ENCODE results near the gene OR2AG1. TPM values are rescaled to one million over a fixed set of nuclear protein-coding genes. Genes with fewer than 3 reads are reported as not detected.

The OR2AG1 gene
- total and polyA plus RNA-seq, 2 of the 4 experiments (the other 2 are of a cell fraction): not detected

GRCh38 chr11:6828103-6828502 lies 45.3 kb downstream of the OR2AG1 start:
- H4K91ac ChIP-seq (ENCODE audit: insufficient read depth, low read depth, low read length): no peak overlapping the region
- no peak overlapping the region for H3K56ac ChIP-seq (ENCODE audit: extremely low read depth, insufficient read depth, low read length)
- no peak overlapping the region for H2AK9ac ChIP-seq (replicated peaks; ENCODE audit: low read depth, low read length, poor library complexity)
- no CpG with 5 or more reads among the region's 1 CpG for WGBS, 2 experiments (ENCODE audit: extremely low coverage in 2 of 2, insufficient read length in 1 of 2)
- no peak overlapping the region for H3K14ac ChIP-seq (replicated peaks; ENCODE audit: low read depth, low read length)
- no peak for ATAC-seq (ENCODE audit: low read depth)
- H3K79me1 ChIP-seq (ENCODE audit: low read depth in 1 of 2, low read length in 2 of 2): no peaks in the 10 kb centered on the region
- no peak overlapping the region for H2BK20ac ChIP-seq (ENCODE audit: low read depth, low read length)
- H2AK5ac ChIP-seq (ENCODE audit: low read depth, low read length): no peak overlapping the region
- no TSS peak for BruUV-seq (replicated peaks)
- CTCF ChIA-PET: no interaction called here
- H3K23ac ChIP-seq (ENCODE audit: low read depth, low read length): no peak overlapping the region
- H3K36me3 ChIP-seq (ENCODE audit: control insufficient read depth, insufficient read depth, low read length): no peaks in the 10 kb centered on the region
- H3K9ac ChIP-seq (ENCODE audit: low read depth, low read length): no peak overlapping the region
- no peaks in the 10 kb centered on the region for H3K9me3 ChIP-seq (ENCODE audit: control insufficient read depth, insufficient read depth, low read length)
- intact Hi-C loops (cut with micrococcal nuclease) (no loop called here), in situ Hi-C loops (cut with MboI; ENCODE audit: low sequenced_read_pairs) (no loop called here), dilution Hi-C loops (cut with HindIII; ENCODE audit: low sequenced_read_pairs, unreplicated experiment) (no loop called here)
- H3K4me1 ChIP-seq (ENCODE audit: control insufficient read depth, insufficient read depth, low read length): no peaks in the 10 kb centered on the region
- no peak for DNase-seq
- no peak for TF ChIP-seq RAD21 (IDR thresholded peaks at IDR 0.05; ENCODE audit: low read length)
- no peak for TF ChIP-seq ELK1 (IDR thresholded peaks at IDR 0.05; ENCODE audit: borderline replicate concordance, low read depth, low read length)
- no peak for TF ChIP-seq MXI1 (IDR thresholded peaks at IDR 0.05; ENCODE audit: borderline replicate concordance, low read depth, low read length)
- no peak for TF ChIP-seq CTCF (conservative IDR thresholded peaks at IDR 0.05; ENCODE audit: low read depth, low read length)
- no peak for TF ChIP-seq BHLHE40 (IDR thresholded peaks at IDR 0.05; ENCODE audit: low read depth, low read length)
- TF ChIP-seq CEBPB (IDR thresholded peaks at IDR 0.05; ENCODE audit: low read depth, low read length): no peak
- TF ChIP-seq SMC3 (IDR thresholded peaks at IDR 0.05; ENCODE audit: low read depth, low read length): no peak
- TF ChIP-seq USF2 (IDR thresholded peaks at IDR 0.05; ENCODE audit: low read depth, low read length): no peak
- no peak for TF ChIP-seq CHD1 (IDR thresholded peaks at IDR 0.05; ENCODE audit: low read depth, low read length)
- TF ChIP-seq MAFK (IDR thresholded peaks at IDR 0.05; ENCODE audit: low read depth, low read length): no peak
- no peak for TF ChIP-seq RCOR1 (IDR thresholded peaks at IDR 0.05; ENCODE audit: insufficient replicate concordance, low read length)
- no peak for TF ChIP-seq POLR2A (IDR thresholded peaks at IDR 0.05; ENCODE audit: low read depth, low read length)
- TF ChIP-seq NFE2L2 (IDR thresholded peaks at IDR 0.05; ENCODE audit: low read depth, low read length): no peak
- no peak for TF ChIP-seq MAZ (IDR thresholded peaks at IDR 0.05; ENCODE audit: borderline replicate concordance, low read depth, low read length)
- TF ChIP-seq FOS (IDR thresholded peaks at IDR 0.05; ENCODE audit: low read depth, low read length): no peak
- no peak for TF ChIP-seq RFX5 (IDR thresholded peaks at IDR 0.05; ENCODE audit: low read depth, low read length)
- H2BK5ac ChIP-seq (ENCODE audit: low read depth, low read length, poor library complexity, severe bottlenecking): no peak overlapping the region
- H2BK120ac ChIP-seq (ENCODE audit: low read depth, low read length): no peak overlapping the region
- POLR2A ChIA-PET (ENCODE audit: unreplicated experiment): no interaction called here
- no peak overlapping the region for H3K27ac ChIP-seq (ENCODE audit: insufficient read depth, low read length)
- H2AFZ ChIP-seq (replicated peaks; ENCODE audit: low read length, poor library complexity): no peak overlapping the region
- H3K4me3 ChIP-seq (ENCODE audit: insufficient read depth, low read depth, low read length): no peak overlapping the region
- no peak overlapping the region for H3K4ac ChIP-seq (ENCODE audit: low read depth, low read length)
- H4K5ac ChIP-seq (ENCODE audit: low read depth, low read length): no peak overlapping the region
- no peaks in the 10 kb centered on the region for H4K20me1 ChIP-seq (ENCODE audit: insufficient read depth, low read length)
- no peak overlapping the region for H3K4me2 ChIP-seq (ENCODE audit: low read depth, low read length)
- H3K27me3 ChIP-seq (ENCODE audit: control insufficient read depth, insufficient read depth, low read length): no peaks in the 10 kb centered on the region
- no peak overlapping the region for H3K18ac ChIP-seq (ENCODE audit: low read depth, low read length)
- H2BK15ac ChIP-seq (ENCODE audit: low read depth, low read length): no peak overlapping the region
- H3K9me1 ChIP-seq (ENCODE audit: insufficient read depth, low read length): no peaks in the 10 kb centered on the region
- no peak overlapping the region for H4K8ac ChIP-seq (ENCODE audit: low read depth in 2 of 2, low read length in 2 of 2)
